SK-N-SH (cell line): ENCODE results near the gene NT5C1A. TPM values are rescaled to one million over a fixed set of nuclear protein-coding genes. Genes with fewer than 3 reads are reported as not detected.
A peak's percentile ranks its signal among the peaks of the same experiment; 100 is the strongest.

Source experiments
- CTCF ChIA-PET: fragments of 300-600, 350-600 bp; formaldehyde crosslinking; extraction: SDS; loops from one replicate; lab custom pipeline; 2021; lab: Yijun Ruan, JAX
- POLR2A ChIA-PET: fragments of 350-600 bp; sonication (Branson Sonifier 250); formaldehyde crosslinking; extraction: SDS; loops from one replicate; lab custom pipeline; 2020; ENCODE audit warnings: antibody characterized with exemption, inconsistent platforms; lab: Yijun Ruan, JAX
- DNase-seq: peaks from one replicate; pipeline ENCODE4 v3.0.0; 2012
- H2AFZ ChIP-seq: fragments of 200-600 bp; sonication (generic); 2 replicates; pipeline ENCODE4 v1.8.1; 2016; ENCODE audit warnings: antibody characterized with exemption, mild to moderate bottlenecking, low read depth
- H3F3A ChIP-seq: fragments of 200-600 bp; sonication (generic); replicated peaks from 2 replicates; pipeline ENCODE3; 2016; ENCODE audit warnings: antibody characterized with exemption, mild to moderate bottlenecking; ENCODE audit not compliant: insufficient read depth
- H3K27ac ChIP-seq, 2 experiments: fragments of 200-500 bp in 1 of 2; fragments of 200-600 bp in 1 of 2; sonication (Bioruptor generic) in 1 of 2; sonication (generic), shearing (Covaris generic) in 1 of 2; 2 replicates each; pipeline versions ENCODE4 v1.5.1 to v1.6.1; 2014 to 2016; ENCODE audit warnings: low read depth in 2 of 2, inconsistent platforms in 1 of 2, low read length in 1 of 2, mild to moderate bottlenecking in 1 of 2, mixed read lengths in 1 of 2
- H3K27me3 ChIP-seq: fragments of 200-600 bp; sonication (generic), shearing (Covaris generic); 2 replicates; pipeline ENCODE4 v1.6.1; 2016; ENCODE audit warnings: mixed run types; ENCODE audit not compliant: insufficient read depth
- H3K36me3 ChIP-seq, 2 experiments: fragments of 200-500 bp in 1 of 2; fragments of 200-600 bp in 1 of 2; sonication (Bioruptor generic) in 1 of 2; sonication (generic) in 1 of 2; replicated peaks in 1 of 2; 2 replicates each; pipeline versions ENCODE3 to v1.5.1; 2014 to 2016; ENCODE audit warnings: low read length in 1 of 2, mild to moderate bottlenecking in 1 of 2; ENCODE audit not compliant: insufficient read depth in 2 of 2, control insufficient read depth in 1 of 2
- H3K4me1 ChIP-seq, 2 experiments: fragments of 200-500 bp in 1 of 2; fragments of 200-600 bp in 1 of 2; sonication (Bioruptor generic) in 1 of 2; sonication (generic), shearing (Covaris generic) in 1 of 2; 2 replicates each; pipeline versions ENCODE4 v1.5.1 to v1.6.1; 2014 to 2016; ENCODE audit warnings: low read depth in 1 of 2, low read length in 1 of 2, mixed run types in 1 of 2; ENCODE audit not compliant: insufficient read depth in 2 of 2, control insufficient read depth in 1 of 2
- H3K4me2 ChIP-seq: fragments of 200-600 bp; sonication (generic), shearing (Covaris generic); 2 replicates; pipeline ENCODE4 v1.6.1; 2017; ENCODE audit warnings: mixed run types
- H3K4me3 ChIP-seq, 2 experiments: fragments of 200-500 bp in 1 of 2; fragments of 200-600 bp in 1 of 2; sonication (Bioruptor generic) in 1 of 2; sonication (generic), shearing (Covaris generic) in 1 of 2; 2 replicates each; pipeline versions ENCODE4 v1.5.1 to v1.8.1; 2014 to 2016; ENCODE audit warnings: low read depth in 2 of 2, inconsistent platforms in 1 of 2, low read length in 1 of 2, mild to moderate bottlenecking in 1 of 2, mixed read lengths in 1 of 2, moderate library complexity in 1 of 2
- H3K79me2 ChIP-seq: fragments of 200-600 bp; sonication (generic); 2 replicates; pipeline ENCODE4 v1.8.1; 2017; ENCODE audit warnings: mild to moderate bottlenecking; ENCODE audit not compliant: insufficient read depth
- H3K9ac ChIP-seq: fragments of 200-600 bp; sonication (generic); 2 replicates; pipeline ENCODE4 v1.6.1; 2017; ENCODE audit warnings: mixed run types
- H3K9me2 ChIP-seq: fragments of 200-600 bp; sonication (generic); 2 replicates; pipeline ENCODE4 v1.6.1; 2017; ENCODE audit warnings: mixed run types
- H3K9me3 ChIP-seq: fragments of 200-600 bp; sonication (generic); 2 replicates; pipeline ENCODE4 v1.6.1; 2017; ENCODE audit warnings: mixed run types, mild to moderate bottlenecking, moderate library complexity
- H4K20me1 ChIP-seq: fragments of 200-600 bp; sonication (generic); 2 replicates; pipeline ENCODE4 v1.6.1; 2017; ENCODE audit warnings: mild to moderate bottlenecking, mixed run types; ENCODE audit not compliant: insufficient read depth
- CHD2 ChIP-seq: fragments of 150-350 bp; IDR thresholded peaks from 2 replicates; pipeline ENCODE4 v1.6.1; 2018; ENCODE audit warnings: low read length; ENCODE audit not compliant: partially characterized antibody
- FOXJ3 ChIP-seq: sonication (generic); formaldehyde crosslinking; IDR thresholded peaks from 2 replicates; pipeline ENCODE4 v1.5.1; 2020; ENCODE audit warnings: mild to moderate bottlenecking, missing genetic modification reagents
- FOXM1 ChIP-seq: IDR thresholded peaks from 2 replicates; pipeline ENCODE4 v1.4.0; 2012; ENCODE audit warnings: low read depth, mild to moderate bottlenecking
- GABPA ChIP-seq: IDR thresholded peaks from 2 replicates; pipeline ENCODE4 v1.4.0; 2012; ENCODE audit warnings: low read depth, mild to moderate bottlenecking
- JUND ChIP-seq: IDR thresholded peaks from 2 replicates; pipeline ENCODE4 v1.4.0; 2012
- MXI1 ChIP-seq: IDR thresholded peaks from 2 replicates; pipeline ENCODE4 v1.6.1; 2012; ENCODE audit warnings: mild to moderate bottlenecking, low read depth, low read length, improper control_type of control experiment
- PBX3 ChIP-seq: IDR thresholded peaks from 2 replicates; pipeline ENCODE4; 2012
- REST ChIP-seq: IDR thresholded peaks from 2 replicates; pipeline ENCODE4 v1.6.1; 2012; ENCODE audit warnings: mild to moderate bottlenecking, low read depth, low read length, moderate library complexity
- RFX5 ChIP-seq: IDR thresholded peaks from 2 replicates; pipeline ENCODE4 v1.6.1; 2012; ENCODE audit warnings: mild to moderate bottlenecking, improper control_type of control experiment, low read length
- SMC3 ChIP-seq: IDR thresholded peaks from 2 replicates; pipeline ENCODE4 v1.6.1; 2012; ENCODE audit warnings: low read depth, low read length, improper control_type of control experiment
- USF1 ChIP-seq: IDR thresholded peaks from 2 replicates; pipeline ENCODE4 v1.4.0; 2012; ENCODE audit warnings: low read depth, borderline replicate concordance
- USF2 ChIP-seq: fragments of 150-350 bp; IDR thresholded peaks from 2 replicates; pipeline ENCODE4 v1.6.1; 2017; ENCODE audit warnings: antibody characterized with exemption, low read length, low read depth, borderline replicate concordance
- YY1 ChIP-seq: IDR thresholded peaks from 2 replicates; pipeline ENCODE4 v1.4.0; 2012; ENCODE audit warnings: low read depth, mild to moderate bottlenecking
- ZBTB33 ChIP-seq: IDR thresholded peaks from 2 replicates; pipeline ENCODE4 v1.4.0; 2012; ENCODE audit warnings: low read depth, borderline replicate concordance
- WGBS: methylation state at CpG from one replicate; pipeline ENCODE4 v1.1.6; 2017; ENCODE audit warnings: low lambda C conversion rate; 5-methylcytosine and 5-hydroxymethylcytosine counted together
- polyA plus RNA-seq, 3 experiments: library from polyadenylated mRNA; depleted of rRNA; stranded (reverse); fragments of >200 nt; gene quantifications; 2 replicates each; pipeline ENCODE4 v1.2.3, GENCODE V29; 2012
- TF ChIP-seq, protein P1 (sequence below): fragments of 200-600 bp; sonication (generic); IDR thresholded peaks from 2 replicates; pipeline ENCODE4 v1.6.1; 2017; ENCODE audit warnings: antibody characterized with exemption, mild to moderate bottlenecking, moderate library complexity

NT5C1A gene
- polyA plus RNA-seq, 1 of the 3 experiments (the other 2 are of a cell fraction) = 0.12 TPM

DNA sequence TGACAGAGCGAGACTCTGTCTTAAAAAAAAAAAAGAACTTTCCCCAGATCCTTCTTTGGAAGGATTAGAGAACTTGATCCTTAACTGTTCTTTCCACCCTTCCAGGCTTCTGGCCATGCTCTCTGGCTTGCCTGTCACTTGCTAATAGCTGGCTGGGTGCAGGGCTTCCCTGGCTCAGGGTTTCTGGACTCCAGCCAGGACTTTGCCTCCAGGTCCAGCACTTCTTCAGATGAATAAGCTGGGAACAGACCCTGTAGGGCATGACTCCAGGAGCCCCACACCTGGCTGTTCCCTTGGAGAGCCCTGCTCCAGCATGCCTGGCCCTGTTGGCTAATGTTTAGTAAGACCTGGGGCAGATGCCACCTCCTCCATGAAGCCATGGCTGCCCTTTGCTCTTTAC is 3.3 kb upstream of the NT5C1A start:
- Histone ChIP-seq H4K20me1 (no peaks in the 10 kb centered on the region), H3K4me1 (peaks cover 0 to 20% of the 10 kb centered on the region in 2 experiments; a peak in 1 of 4 replicates), H3K4me3 (no peak overlapping the region), H3K9me2 (no peaks in the 10 kb centered on the region), H2AFZ (no peak overlapping the region), H3F3A (no peaks in the 10 kb centered on the region), H3K9me3 (no peaks in the 10 kb centered on the region), H3K9ac (no peak overlapping the region), H3K27me3 (peaks cover 20% of the 10 kb centered on the region), H3K4me2 (no peak overlapping the region), H3K27ac (no peak overlapping the region)
- 100% methylated on average over 1 of the region's 1 CpG for WGBS
- CTCF ChIA-PET = interaction anchor here (1.2 to 11.3 kb wide), 4 partner anchors 17 to 69 kb away, joined by 3 to 260 read pairs (median 75); no protein-coding TSS in a partner anchor
- POLR2A ChIA-PET = interaction anchor here (0.9 kb wide), 1 partner anchor 16 kb away, joined by 3 read pairs; no protein-coding TSS in a partner anchor
- no peak for TF ChIP-seq FOXJ3 (CRISPR knock-in tag)
- peak; percentile 33; the same call in 1 of the 2 replicates for TF ChIP-seq MXI1
- TF ChIP-seq, all 33 proteins: peak for 1
- Histone ChIP-seq H3K36me3 (no peaks in the 10 kb centered on the region), H3K79me2 (no peaks in the 10 kb centered on the region)
- peak; percentile 54 for DNase-seq

GRCh38 chr1:39673215-39673614 is 1.3 kb upstream of the NT5C1A start:
- CTCF ChIA-PET = interaction anchor here (0.9 to 11.3 kb wide), 16 partner anchors 8 to 229 kb away, joined by 3 to 260 read pairs (median 10); partner anchors contain the start of gene HPCAL4
- no peak overlapping the region for H2AFZ ChIP-seq
- no peaks in the 10 kb centered on the region for H3F3A ChIP-seq
- WGBS = 62% methylated on average over 3 of the region's 3 CpGs
- no peak overlapping the region for H3K9ac ChIP-seq
- H3K4me2 ChIP-seq = no peak overlapping the region
- no peaks in the 10 kb centered on the region for H3K9me3 ChIP-seq
- H3K27ac ChIP-seq = no peak overlapping the region; a peak in 1 of 4 replicates
- peaks cover 38% of the 10 kb centered on the region for H3K27me3 ChIP-seq
- no peak for DNase-seq
- H3K4me1 ChIP-seq = peaks cover 0 to 27% of the 10 kb centered on the region in 2 experiments; a peak in 1 of 4 replicates
- POLR2A ChIA-PET = interaction anchor here (0.6 to 7.3 kb wide), 3 partner anchors 15 to 66 kb away, joined by 3 to 95 read pairs (median 24); partner anchors contain the start of genes HPCAL4 and PPIE
- no peaks in the 10 kb centered on the region for H3K9me2 ChIP-seq
- no peaks in the 10 kb centered on the region for H4K20me1 ChIP-seq
- no peaks in the 10 kb centered on the region for H3K36me3 ChIP-seq
- H3K79me2 ChIP-seq = no peaks in the 10 kb centered on the region
- H3K4me3 ChIP-seq = no peak overlapping the region
- no peak for TF ChIP-seq SMC3
- TF ChIP-seq REST = no peak
- TF ChIP-seq CHD2 = no peak
- TF ChIP-seq RFX5 = no peak
- no peak for TF ChIP-seq YY1
- TF ChIP-seq PBX3 = no peak
- TF ChIP-seq USF2 = no peak
- TF ChIP-seq MXI1 = no peak
- no peak for TF ChIP-seq JUND
- TF ChIP-seq, protein P1, sequence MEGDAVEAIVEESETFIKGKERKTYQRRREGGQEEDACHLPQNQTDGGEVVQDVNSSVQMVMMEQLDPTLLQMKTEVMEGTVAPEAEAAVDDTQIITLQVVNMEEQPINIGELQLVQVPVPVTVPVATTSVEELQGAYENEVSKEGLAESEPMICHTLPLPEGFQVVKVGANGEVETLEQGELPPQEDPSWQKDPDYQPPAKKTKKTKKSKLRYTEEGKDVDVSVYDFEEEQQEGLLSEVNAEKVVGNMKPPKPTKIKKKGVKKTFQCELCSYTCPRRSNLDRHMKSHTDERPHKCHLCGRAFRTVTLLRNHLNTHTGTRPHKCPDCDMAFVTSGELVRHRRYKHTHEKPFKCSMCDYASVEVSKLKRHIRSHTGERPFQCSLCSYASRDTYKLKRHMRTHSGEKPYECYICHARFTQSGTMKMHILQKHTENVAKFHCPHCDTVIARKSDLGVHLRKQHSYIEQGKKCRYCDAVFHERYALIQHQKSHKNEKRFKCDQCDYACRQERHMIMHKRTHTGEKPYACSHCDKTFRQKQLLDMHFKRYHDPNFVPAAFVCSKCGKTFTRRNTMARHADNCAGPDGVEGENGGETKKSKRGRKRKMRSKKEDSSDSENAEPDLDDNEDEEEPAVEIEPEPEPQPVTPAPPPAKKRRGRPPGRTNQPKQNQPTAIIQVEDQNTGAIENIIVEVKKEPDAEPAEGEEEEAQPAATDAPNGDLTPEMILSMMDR = no peak
- no peak for TF ChIP-seq FOXM1
- TF ChIP-seq USF1 = no peak
- no peak for TF ChIP-seq ZBTB33
- TF ChIP-seq GABPA = no peak
